Heart left ventricle (tissue), 13 donors: ENCODE measurements around the gene MSH3.

ENCODE experiments used
- CTCF ChIP-seq, 12 donors: fragments of 200-600 bp; sonication (generic) in 4 of 12; IDR thresholded peaks; one replicate each; pipeline versions ENCODE4 v1.5.0 to v1.8.0; 2018 to 2022; ENCODE audit warnings: antibody characterized with exemption in 12 of 12, mild to moderate bottlenecking in 5 of 12
- POLR2A ChIP-seq, 2 donors: fragments of 450-650 bp; IDR thresholded peaks; one replicate each; pipeline ENCODE4 v1.6.1; 2017; ENCODE audit warnings: antibody characterized with exemption in 2 of 2, mild to moderate bottlenecking in 2 of 2, moderate library complexity in 2 of 2
- donor health status: ischemic (EF 13 %, LVEDD 7.1; RV severe dilation, severe dysfunction).
- donor health status: DM: no; HTN: yes; CAD: no.
- donor health status: DM: no; HTN: no; CAD: no.
- donor health status: ischemic (EF 25% LVEDD 6.9; RV normal size, moderate dysfunction).
- donor health status: ischemic (EF 25% LVEDD 5.7; RV mildly dilated, moderate dysfunction).
- donor health status: ischemic (EF 35%, LVEDD 5.7; RV mildly dilated, moderate dysfunction).
- donor health status: nonischemic (EF 11% LVEDD 7.7; RV severe dilation, severe dysfunction).
- donor health status: DM: yes; HTN: yes; CAD: no.
- donor health status: PGD.
- donor health status: ischemic (EF 29% LVEDD 5.4; RV normal size, mild dysfunction).
- donor health status: nonischemic (EF 23%, LVEDD 6.1; RV moderate dilation, normal function).

- TF ChIP-seq CTCF (IDR thresholded peaks at IDR 0.05) (no peak), POLR2A (IDR thresholded peaks at IDR 0.05) (no peak)
Measured at GRCh38 chr5:80881726-80882125, 227.3 kb downstream of the MSH3 start.
